K562 (cell line): ENCODE measurements around the gene THAP5. TPM values are rescaled to one million over a fixed set of nuclear protein-coding genes. Genes with fewer than 3 reads are reported as not detected.

ENCODE experiments used
- ARID4B ChIP-seq: sonication (generic); formaldehyde crosslinking; IDR thresholded peaks from 2 replicates; pipeline ENCODE4 v1.8.0; 2022; ENCODE audit warnings: mild to moderate bottlenecking, missing genetic modification reagents
- ETS2 ChIP-seq: IDR thresholded peaks from 2 replicates; pipeline ENCODE4 v1.6.1; 2016; ENCODE audit warnings: borderline replicate concordance, missing genetic modification characterization, mild to moderate bottlenecking, moderate library complexity, missing compliant biosample characterization; ENCODE audit not compliant: poor library complexity, severe bottlenecking
- ETV1 ChIP-seq: fragments of 450-650 bp; conservative IDR thresholded peaks from 2 replicates; pipeline ENCODE4 v1.6.1; 2016; ENCODE audit warnings: missing genetic modification characterization, control low read depth, low read depth, missing compliant biosample characterization
- KLF13 ChIP-seq: fragments of 450-650 bp; IDR thresholded peaks from 2 replicates; pipeline ENCODE4 v1.6.1; 2016; ENCODE audit warnings: missing genetic modification characterization, low read depth, mild to moderate bottlenecking, missing compliant biosample characterization, moderate library complexity, borderline replicate concordance
- MAZ ChIP-seq, 2 experiments: fragments of 450-650 bp in 1 of 2; sonication (generic) in 1 of 2; formaldehyde crosslinking; IDR thresholded peaks in 1 of 2; conservative IDR thresholded peaks in 1 of 2; 2 replicates each; pipeline versions ENCODE4 v1.4.0 to v1.5.0; 2020; ENCODE audit warnings: mild to moderate bottlenecking in 1 of 2, missing genetic modification reagents in 1 of 2
- NR2C1 ChIP-seq, 2 experiments: fragments of 450-650 bp; IDR thresholded peaks; 2 replicates each; pipeline ENCODE4 v1.6.1; 2017; ENCODE audit warnings: mild to moderate bottlenecking in 2 of 2, antibody characterized with exemption in 1 of 2, inconsistent platforms in 1 of 2, missing compliant biosample characterization in 1 of 2, missing genetic modification characterization in 1 of 2
- PHF8 ChIP-seq: fragments of 200-600 bp; sonication (generic); IDR thresholded peaks from 2 replicates; pipeline ENCODE4 v1.6.1; 2012; ENCODE audit warnings: mixed run types, mild to moderate bottlenecking, inconsistent platforms, low read length, moderate library complexity, borderline replicate concordance
- PML ChIP-seq: IDR thresholded peaks from 2 replicates; pipeline ENCODE4 v1.6.1; 2012; ENCODE audit warnings: low read length, inconsistent platforms
- PTRF ChIP-seq: fragments of 450-650 bp; IDR thresholded peaks from 2 replicates; pipeline ENCODE4 v1.6.1; 2016; ENCODE audit warnings: mild to moderate bottlenecking, missing genetic modification characterization, missing compliant biosample characterization
- RB1 ChIP-seq: fragments of 450-650 bp; IDR thresholded peaks from 2 replicates; pipeline ENCODE4 v1.6.1; 2017; ENCODE audit warnings: low read depth, mild to moderate bottlenecking
- SP1 ChIP-seq: sonication (generic); formaldehyde crosslinking; IDR thresholded peaks from 2 replicates; pipeline ENCODE4 v1.8.1; 2022; ENCODE audit warnings: mild to moderate bottlenecking, missing genetic modification reagents
- TBL1XR1 ChIP-seq, 2 experiments: IDR thresholded peaks; 2 replicates each; pipeline ENCODE4 v1.6.1; 2012; ENCODE audit warnings: improper control_type of control experiment in 2 of 2, low read length in 2 of 2, mild to moderate bottlenecking in 1 of 2
- YY1 ChIP-seq, 3 experiments: IDR thresholded peaks; 2 replicates each; pipeline ENCODE4 v1.6.1; 2011; ENCODE audit warnings: low read length in 2 of 3, mild to moderate bottlenecking in 2 of 3, moderate library complexity in 2 of 3, borderline replicate concordance in 1 of 3, control low read depth in 1 of 3, low read depth in 1 of 3; ENCODE audit not compliant: insufficient read depth in 3 of 3, insufficient replicate concordance in 2 of 3, control insufficient read depth in 1 of 3, insufficient read length in 1 of 3; ENCODE audit errors: extremely low read depth in 1 of 3
- ZNF165 ChIP-seq: fragments of 250-450 bp; sonication (Bioruptor Pico); IDR thresholded peaks from 2 replicates; pipeline ENCODE4 v1.4.0; 2020; ENCODE audit warnings: borderline replicate concordance
- ZNF24 ChIP-seq: fragments of 450-650 bp; IDR thresholded peaks from 2 replicates; pipeline ENCODE4 v1.6.1; 2016
- ZNF695 ChIP-seq: fragments of 450-650 bp; formaldehyde crosslinking; IDR thresholded peaks from 2 replicates; pipeline ENCODE4 v1.4.0; 2020; ENCODE audit warnings: mild to moderate bottlenecking, moderate library complexity
- ZNF830 ChIP-seq: fragments of 250-450 bp; sonication (Bioruptor Pico); IDR thresholded peaks from 2 replicates; pipeline ENCODE4 v1.5.0; 2021; ENCODE audit warnings: mild to moderate bottlenecking
- polyA plus RNA-seq, 8 experiments: library from polyadenylated mRNA; depleted of rRNA in 4 of 8; stranded (reverse) in 5 of 8; unstranded in 3 of 8; fragments of >200 nt; fragmentation: Nextera tagmentation in 2 of 8; fragmentation: Illumina TruSeq in 1 of 8; extraction: Ambion mirVana in 2 of 8; extraction: Trizol in 1 of 8; gene quantifications; 2 replicates each; pipeline versions ENCODE4 v1.2.1 to v1.2.3, GENCODE V29; 2011 to 2014; ENCODE audit warnings: inconsistent platforms in 1 of 8, missing spikeins in 1 of 8
- total RNA-seq, 7 experiments: library from RNA; depleted of rRNA in 6 of 7; stranded (reverse); fragments of >200 nt in 6 of 7; fragmentation: Illumina TruSeq in 2 of 7; extraction: Trizol in 2 of 7; gene quantifications; 2 replicates each; pipeline versions ENCODE4 v1.2.1 to v1.2.3, GENCODE V29; 2011 to 2021; ENCODE audit warnings: low replicate concordance in 1 of 7
- TF ChIP-seq, protein P1 (sequence below): fragments of 250-450 bp; sonication (Bioruptor Pico); IDR thresholded peaks from 2 replicates; pipeline ENCODE4 v1.4.0; 2020; ENCODE audit warnings: borderline replicate concordance

THAP5 gene
- total and polyA plus RNA-seq, 9 of the 15 experiments (the other 6 are each of a cell fraction or from before 2014, with no cell fraction given) = 16.5 to 58.1 (median 28.2) TPM

- TF ChIP-seq NR2C1 (IDR thresholded peaks at IDR 0.05) = no peak
- TF ChIP-seq NR2C1 (tag; IDR thresholded peaks at IDR 0.05) = no peak
- TF ChIP-seq ETS2 (tag) = no peak
- TF ChIP-seq, protein P1, sequence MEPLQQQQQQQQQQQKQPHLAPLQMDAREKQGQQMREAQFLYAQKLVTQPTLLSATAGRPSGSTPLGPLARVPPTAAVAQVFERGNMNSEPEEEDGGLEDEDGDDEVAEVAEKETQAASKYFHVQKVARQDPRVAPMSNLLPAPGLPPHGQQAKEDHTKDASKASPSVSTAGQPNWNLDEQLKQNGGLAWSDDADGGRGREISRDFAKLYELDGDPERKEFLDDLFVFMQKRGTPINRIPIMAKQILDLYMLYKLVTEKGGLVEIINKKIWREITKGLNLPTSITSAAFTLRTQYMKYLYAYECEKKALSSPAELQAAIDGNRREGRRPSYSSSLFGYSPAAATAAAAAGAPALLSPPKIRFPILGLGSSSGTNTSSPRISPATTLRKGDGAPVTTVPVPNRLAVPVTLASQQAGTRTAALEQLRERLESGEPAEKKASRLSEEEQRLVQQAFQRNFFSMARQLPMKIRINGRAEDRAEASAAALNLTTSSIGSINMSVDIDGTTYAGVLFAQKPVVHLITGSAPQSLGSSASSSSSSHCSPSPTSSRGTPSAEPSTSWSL (CRISPR knock-in tag) = peak; percentile 93; the same call in 1 of the 2 replicates
- TF ChIP-seq ARID4B (CRISPR knock-in tag) = peak; percentile 98
- 0 out of 2 replicates have a peak, but pooled peaks have one; percentile 59 for TF ChIP-seq ZNF165 (CRISPR knock-in tag)
- TF ChIP-seq TBL1XR1 (IDR thresholded peaks at IDR 0.05; ENCODE audit: low read length in 2 of 2) = peak in 1 of 2 experiments; percentile 46; a peak in 1 of 4 replicates
- TF ChIP-seq PTRF = no peak
- TF ChIP-seq RB1 = peak; percentile 98
- peak; percentile 92 to 95 for TF ChIP-seq MAZ (CRISPR knock-in tag; conservative IDR thresholded peaks at IDR 0.05 in 1 of 2, IDR thresholded peaks at IDR 0.05 in 1 of 2)
- TF ChIP-seq ETV1 (tag) = peak; percentile 91
- peak; percentile 90 for TF ChIP-seq PHF8
- TF ChIP-seq YY1 (IDR thresholded peaks at IDR 0.05; ENCODE audit: borderline replicate concordance in 1 of 3, control insufficient read depth in 1 of 3, extremely low read depth in 1 of 3, insufficient read depth in 3 of 3, insufficient read length in 1 of 3, insufficient replicate concordance in 2 of 3, low read depth in 1 of 3, low read length in 2 of 3) = peak in 2 of 3 experiments; percentile 40 to 66
- peak; percentile 99 for TF ChIP-seq SP1 (CRISPR knock-in tag)
- TF ChIP-seq KLF13 = 0 out of 2 replicates have a peak, but pooled peaks have one; percentile 23
- TF ChIP-seq ZNF695 = no peak
- TF ChIP-seq ZNF830 (CRISPR knock-in tag) = no peak
- peak; percentile 85; the same call in 1 of the 2 replicates for TF ChIP-seq PML
- 0 out of 2 replicates have a peak, but pooled peaks have one; percentile 9 for TF ChIP-seq ZNF24
Measured at GRCh38 chr7:108525985-108526767, 43.3 kb downstream of the THAP5 start, which contains the start of gene PNPLA8 (continued).
